NB4 (cell line): ENCODE data around the gene INTS12.

ENCODE experiments used
- DNase-seq: peaks from one replicate; pipeline ENCODE4 v3.0.0; 2010; ENCODE audit warnings: low read depth
- H3K4me3 ChIP-seq: one replicate; pipeline ENCODE4 v1.5.1; 2011; ENCODE audit warnings: mild to moderate bottlenecking, low read depth, low read length, moderate library complexity
- CTCF ChIP-seq: IDR thresholded peaks from one replicate; pipeline ENCODE4 v1.5.1; 2012; ENCODE audit warnings: low read depth, low read length
- MYC ChIP-seq: IDR thresholded peaks from 2 replicates; pipeline ENCODE4 v1.6.1; 2011; ENCODE audit warnings: low read depth, low read length
- POLR2A ChIP-seq: IDR thresholded peaks from 2 replicates; pipeline ENCODE4 v1.6.1; 2011; ENCODE audit warnings: mild to moderate bottlenecking; ENCODE audit not compliant: insufficient read length; ENCODE audit errors: extremely low read depth
- TF ChIP-seq, protein P1 (sequence below): IDR thresholded peaks from 2 replicates; pipeline ENCODE4 v1.6.1; 2011; ENCODE audit warnings: low read depth, low read length

INTS12 gene

GRCh38 chr4:105652286-105652888 lies 56.1 kb downstream of the INTS12 start:
- no peak for DNase-seq
- TF ChIP-seq, protein P1, sequence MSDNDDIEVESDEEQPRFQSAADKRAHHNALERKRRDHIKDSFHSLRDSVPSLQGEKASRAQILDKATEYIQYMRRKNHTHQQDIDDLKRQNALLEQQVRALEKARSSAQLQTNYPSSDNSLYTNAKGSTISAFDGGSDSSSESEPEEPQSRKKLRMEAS = no peak
- TF ChIP-seq POLR2A = no peak
- no peak for TF ChIP-seq MYC
- no peak for TF ChIP-seq CTCF
- H3K4me3 ChIP-seq = no peak overlapping the region

GRCh38 chr4:105651884-105652283 lies 56.6 kb downstream of the INTS12 start:
- TF ChIP-seq MYC (no peak), CTCF (no peak), POLR2A (no peak)
- TF ChIP-seq, protein P1 = no peak
- no peak overlapping the region for H3K4me3 ChIP-seq
- DNase-seq = no peak

DNA sequence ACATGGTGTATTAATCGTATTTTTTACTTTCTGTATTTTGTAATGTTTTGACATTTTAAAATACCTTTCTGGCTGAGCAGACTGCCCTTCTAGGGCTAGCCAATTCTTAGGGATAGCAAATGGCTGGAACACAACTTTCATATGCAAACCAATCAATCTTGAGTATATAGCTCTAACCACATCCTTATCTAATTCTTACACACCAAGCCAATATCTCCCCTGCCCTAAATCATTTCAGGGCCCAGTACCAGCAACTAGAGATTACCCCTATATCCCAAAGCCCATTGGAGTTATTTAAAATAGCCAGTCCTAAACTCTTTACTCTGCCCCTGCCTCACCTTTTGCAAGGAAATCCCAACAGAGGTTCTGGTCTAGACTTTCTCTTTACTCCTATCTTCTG lies 58.3 kb downstream of the INTS12 start:
- no peak for TF ChIP-seq POLR2A
- DNase-seq = no peak
- H3K4me3 ChIP-seq = no peak overlapping the region

DNA sequence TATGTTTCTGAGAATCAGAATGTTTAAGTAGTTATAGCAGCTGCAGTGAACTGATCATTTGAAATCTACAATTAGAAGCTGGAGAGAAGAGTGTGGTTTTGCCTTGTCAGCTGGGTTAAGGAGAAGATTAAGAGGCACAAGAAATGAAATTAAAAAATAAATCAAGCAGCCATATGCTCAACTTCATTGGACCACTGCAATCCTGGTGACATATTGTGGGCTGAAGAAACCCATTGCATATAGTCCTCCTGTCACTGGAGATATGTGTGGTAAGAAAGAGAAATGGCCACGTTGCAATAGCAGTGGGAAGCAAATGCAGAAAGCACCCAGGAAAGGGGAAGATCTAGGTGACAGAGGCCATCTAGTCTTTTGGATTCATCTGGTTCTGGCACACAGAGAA lies 63.0 kb downstream of the INTS12 start:
- DNase-seq = no peak
- TF ChIP-seq MYC (no peak), POLR2A (no peak), CTCF (no peak)
- TF ChIP-seq, protein P1 = no peak

DNA sequence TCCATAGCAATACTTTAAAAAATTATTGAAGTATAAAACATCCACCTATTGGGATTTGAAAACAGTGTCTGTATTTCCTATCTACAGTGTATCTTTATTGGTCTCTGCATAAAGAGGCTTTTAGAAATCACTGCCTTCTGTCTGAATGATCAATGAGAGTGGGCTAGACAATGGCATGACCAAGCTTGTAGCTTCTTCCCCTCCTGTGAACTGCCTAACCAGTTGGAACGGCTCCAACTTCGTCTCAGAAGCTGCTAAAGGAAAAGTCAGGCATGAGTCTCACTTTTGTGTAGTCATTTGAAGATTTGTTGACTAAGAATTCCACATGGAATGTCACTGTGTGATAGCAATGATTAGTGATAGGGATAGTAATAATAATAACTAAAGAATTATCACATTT lies 64.2 kb downstream of the INTS12 start:
- H3K4me3 ChIP-seq = no peak overlapping the region
- no peak for TF ChIP-seq POLR2A
- no peak for TF ChIP-seq MYC
- TF ChIP-seq, protein P1 = no peak
- TF ChIP-seq CTCF = no peak
- no peak for DNase-seq

More for the DNA sequence above, 63.0 kb downstream of the INTS12 start:
- no peak overlapping the region for H3K4me3 ChIP-seq

- no peak for DNase-seq
- H3K4me3 ChIP-seq = no peak overlapping the region
- TF ChIP-seq POLR2A (no peak), MYC (no peak), CTCF (no peak)
- TF ChIP-seq, protein P1 = no peak
These were observed 66.6 kb downstream of the INTS12 start for GRCh38 chr4:105641845-105642244.
